MG63 (cell line): ENCODE data around the gene SHD. TPM values are rescaled to one million over a fixed set of nuclear protein-coding genes. Genes with fewer than 3 reads are reported as not detected.
"Not testable (repeated sequence)": the region's sequence is repeated elsewhere in the genome, so short reads cannot be mapped to it uniquely, and the experiment has no call there.

Source experiments
- DNase-seq: peaks from one replicate; pipeline ENCODE4 v3.0.0-alpha.2; 2020
- H3K27me3 ChIP-seq: fragments of 250-450 bp; sonication (Bioruptor Pico); 2 replicates; pipeline ENCODE4 v1.5.1; 2020; ENCODE audit warnings: mild to moderate bottlenecking, moderate library complexity
- H3K36me3 ChIP-seq: fragments of 250-450 bp; sonication (Bioruptor Pico); 2 replicates; pipeline ENCODE4 v1.5.1; 2020; ENCODE audit warnings: mild to moderate bottlenecking, moderate library complexity
- H3K4me3 ChIP-seq: fragments of 250-450 bp; sonication (Bioruptor Pico); 2 replicates; pipeline ENCODE4 v1.5.1; 2020; ENCODE audit warnings: mild to moderate bottlenecking, moderate library complexity
- H3K9me3 ChIP-seq: fragments of 250-450 bp; sonication (Bioruptor Pico); 2 replicates; pipeline ENCODE4 v1.5.1; 2020; ENCODE audit warnings: mild to moderate bottlenecking, moderate library complexity
- total RNA-seq: library from RNA; depleted of rRNA; stranded (reverse); fragments of >200 nt; shearing (Covaris generic); gene quantifications from 2 replicates; pipeline ENCODE4 v1.2.3, GENCODE V29; 2014; ENCODE audit warnings: low replicate concordance

Gene SHD
- total RNA-seq, 1 experiment from 2014 or later = not detected

GRCh38 chr19:4286141-4286540, 7.1 kb downstream of the SHD start:
- H3K36me3 ChIP-seq, DNase-seq, H3K4me3 ChIP-seq, H3K9me3 ChIP-seq: not testable (repeated sequence)
- peaks cover 31% of the 10 kb centered on the region for H3K27me3 ChIP-seq

- no peak for DNase-seq
- no peak overlapping the region for H3K4me3 ChIP-seq
- no peaks in the 10 kb centered on the region for H3K36me3 ChIP-seq
- H3K9me3 ChIP-seq = no peaks in the 10 kb centered on the region
- peaks cover 19% of the 10 kb centered on the region for H3K27me3 ChIP-seq
Measured at GRCh38 chr19:4288091-4288777, 9.2 kb downstream of the SHD start.

GRCh38 chr19:4291184-4291732, 12.2 kb downstream of the SHD start:
- no peaks in the 10 kb centered on the region for H3K9me3 ChIP-seq
- DNase-seq = no peak
- H3K4me3 ChIP-seq = no peak overlapping the region
- H3K27me3 ChIP-seq = no peaks in the 10 kb centered on the region
- H3K36me3 ChIP-seq = no peaks in the 10 kb centered on the region

GRCh38 chr19:4292515-4292914, 13.4 kb downstream of the SHD start:
- Histone ChIP-seq H3K9me3 (no peaks in the 10 kb centered on the region), H3K36me3 (no peaks in the 10 kb centered on the region), H3K4me3 (no peak overlapping the region), H3K27me3 (no peaks in the 10 kb centered on the region)
- no peak for DNase-seq

GRCh38 chr19:4294389-4294788, 15.3 kb downstream of the SHD start:
- DNase-seq = no peak
- no peaks in the 10 kb centered on the region for H3K36me3 ChIP-seq
- H3K9me3 ChIP-seq = no peaks in the 10 kb centered on the region
- H3K27me3 ChIP-seq = no peaks in the 10 kb centered on the region
- no peak overlapping the region for H3K4me3 ChIP-seq

- Histone ChIP-seq H3K27me3 (no peaks in the 10 kb centered on the region), H3K4me3 (no peak overlapping the region), H3K36me3 (no peaks in the 10 kb centered on the region), H3K9me3 (no peaks in the 10 kb centered on the region)
- peak; percentile 7 for DNase-seq
Measured at GRCh38 chr19:4295972-4296771, 17.1 kb downstream of the SHD start.

- Histone ChIP-seq H3K27me3 (no peaks in the 10 kb centered on the region), H3K9me3 (no peaks in the 10 kb centered on the region), H3K4me3 (no peak overlapping the region), H3K36me3 (no peaks in the 10 kb centered on the region)
- DNase-seq = no peak
Measured at GRCh38 chr19:4297901-4298809, 19.1 kb downstream of the SHD start.

GRCh38 chr19:4298810-4299550, 19.9 kb downstream of the SHD start:
- no peaks in the 10 kb centered on the region for H3K36me3 ChIP-seq
- H3K9me3 ChIP-seq = no peaks in the 10 kb centered on the region
- H3K27me3 ChIP-seq = no peaks in the 10 kb centered on the region

GRCh38 chr19:4300589-4300988, 21.5 kb downstream of the SHD start:
- Histone ChIP-seq H3K4me3 (no peak overlapping the region), H3K9me3 (no peaks in the 10 kb centered on the region), H3K27me3 (no peaks in the 10 kb centered on the region), H3K36me3 (no peaks in the 10 kb centered on the region)
- no peak for DNase-seq

More at GRCh38 chr19:4298810-4299550, 19.9 kb downstream of the SHD start:
- no peak for DNase-seq
- no peak overlapping the region for H3K4me3 ChIP-seq

- H3K27me3 ChIP-seq = no peaks in the 10 kb centered on the region
- H3K4me3 ChIP-seq = no peak overlapping the region
- no peaks in the 10 kb centered on the region for H3K9me3 ChIP-seq
- no peak for DNase-seq
- H3K36me3 ChIP-seq = no peaks in the 10 kb centered on the region
Measured at GRCh38 chr19:4301590-4302242, 22.6 kb downstream of the SHD start.

- Histone ChIP-seq H3K36me3 (no peaks in the 10 kb centered on the region), H3K4me3 (no peak within 1 kb of the TSS), H3K27me3 (no peaks in the 10 kb centered on the region), H3K9me3 (no peaks in the 10 kb centered on the region)
- no peak for DNase-seq
Measured at GRCh38 chr19:4302243-4302640, 23.2 kb downstream of the SHD start, which contains the start of gene TMIGD2. Gene TMIGD2 (minus strand): TSS chr19:4302389. CDS start chr19:4302385, 4 bp downstream.

- no peak for DNase-seq
- Histone ChIP-seq H3K9me3 (no peaks in the 10 kb centered on the region), H3K27me3 (no peaks in the 10 kb centered on the region), H3K4me3 (no peak overlapping the region), H3K36me3 (no peaks in the 10 kb centered on the region)
Measured at GRCh38 chr19:4303819-4304537, 24.9 kb downstream of the SHD start.

- no peak within 1 kb of the TSS for H3K4me3 ChIP-seq
- no peak for DNase-seq
- H3K36me3 ChIP-seq = no peaks in the 10 kb centered on the region
- no peaks in the 10 kb centered on the region for H3K27me3 ChIP-seq
- H3K9me3 ChIP-seq = no peaks in the 10 kb centered on the region
Measured at GRCh38 chr19:4304538-4305256, 25.6 kb downstream of the SHD start, which contains the start of gene FSD1. Gene FSD1 (plus strand): TSS chr19:4304598. CDS start chr19:4304747, 149 bp downstream.

- Histone ChIP-seq H3K4me3 (no peak overlapping the region), H3K9me3 (no peaks in the 10 kb centered on the region), H3K36me3 (no peaks in the 10 kb centered on the region), H3K27me3 (no peaks in the 10 kb centered on the region)
- DNase-seq = no peak
Measured at GRCh38 chr19:4305257-4305612, 26.2 kb downstream of the SHD start.
